A673 (cell line): ENCODE measurements around the gene GRHPR. TPM values are rescaled to one million over a fixed set of nuclear protein-coding genes. Genes with fewer than 3 reads are reported as not detected.

Source experiments
- BruUV-seq: library from RNA; stranded (reverse); fragments of 400-500 nt; replicated peaks from 2 replicates; lab custom pipeline; 2021; lab: Mats Ljungman, UMichigan
- CTCF ChIA-PET: fragments of 300-600 bp; sonication (Branson Sonifier 250); formaldehyde crosslinking; loops from one replicate; lab custom pipeline; 2022; ENCODE audit warnings: antibody characterized with exemption; lab: Charles Lee
- POLR2A ChIA-PET: fragments of 300-600 bp; sonication (Branson Sonifier 250); formaldehyde crosslinking; loops from one replicate; lab custom pipeline; 2022; ENCODE audit warnings: antibody characterized with exemption; ENCODE audit not compliant: low non-redundant PET; lab: Charles Lee
- DNase-seq: peaks from one replicate; pipeline ENCODE4 v3.0.0-alpha.2; 2015; ENCODE audit warnings: low spot score
- H3K27ac ChIP-seq: fragments of 200-600 bp; sonication (generic); 2 replicates; pipeline ENCODE4 v1.5.1; 2016; ENCODE audit warnings: mixed run types, low read depth, mild to moderate bottlenecking, mixed read lengths, antibody characterized with exemption, low read length; ENCODE audit not compliant: poor library complexity, severe bottlenecking
- H3K27me3 ChIP-seq: fragments of 200-600 bp; sonication (generic); replicated peaks from 2 replicates; pipeline ENCODE4 v1.6.1; 2017; ENCODE audit warnings: mixed run types, low read depth, mild to moderate bottlenecking, mixed read lengths, antibody characterized with exemption, low read length; ENCODE audit not compliant: insufficient read depth, poor library complexity
- H3K36me3 ChIP-seq: fragments of 200-600 bp; sonication (generic); 2 replicates; pipeline ENCODE4 v1.6.1; 2016; ENCODE audit warnings: mixed run types, mild to moderate bottlenecking, mixed read lengths, antibody characterized with exemption, low read length; ENCODE audit not compliant: insufficient read depth, poor library complexity, severe bottlenecking
- H3K4me1 ChIP-seq: fragments of 200-600 bp; sonication (generic); 2 replicates; pipeline ENCODE4 v1.6.1; 2017; ENCODE audit warnings: mixed run types, mild to moderate bottlenecking, mixed read lengths, antibody characterized with exemption, low read length; ENCODE audit not compliant: insufficient read depth, poor library complexity, severe bottlenecking
- H3K4me3 ChIP-seq: fragments of 200-600 bp; sonication (generic); 2 replicates; pipeline ENCODE4 v1.5.1; 2016; ENCODE audit warnings: low read depth, mixed run types, mild to moderate bottlenecking, mixed read lengths, low read length; ENCODE audit not compliant: poor library complexity, severe bottlenecking
- H3K9me3 ChIP-seq: fragments of 200-600 bp; sonication (generic); 2 replicates; pipeline ENCODE4 v1.6.1; 2016; ENCODE audit warnings: mixed run types, low read depth, mild to moderate bottlenecking, mixed read lengths, antibody characterized with exemption, low read length; ENCODE audit not compliant: poor library complexity, severe bottlenecking
- CTCF ChIP-seq: fragments of 300-800, 200-600 bp; sonication (generic); conservative IDR thresholded peaks from 2 replicates; pipeline ENCODE4 v1.5.1; 2017; ENCODE audit warnings: low read depth, mild to moderate bottlenecking, antibody characterized with exemption, low read length, moderate library complexity, mixed read lengths
- EZH2 ChIP-seq: fragments of 200-600 bp; sonication (generic); IDR thresholded peaks from 2 replicates; pipeline ENCODE4 v1.6.1; 2017; ENCODE audit warnings: borderline replicate concordance, low read depth, mild to moderate bottlenecking, mixed read lengths, antibody characterized with exemption, low read length; ENCODE audit not compliant: poor library complexity, severe bottlenecking
- intact Hi-C: fragments of 100-400 bp; cut with micrococcal nuclease; formaldehyde crosslinking; loops from one replicate; pipeline ENCODE4 v1.10.0; 2022; ENCODE audit not compliant: unreplicated experiment
- total RNA-seq: library from RNA; stranded (reverse); gene quantifications from 2 replicates; pipeline ENCODE4 v1.2.3, GENCODE V29; 2021

Gene GRHPR
- total RNA-seq, 1 experiment from 2014 or later: 102 TPM

GRCh38 chr9:37417252-37417803 is 5.2 kb upstream of the GRHPR start:
- ChIA-PET POLR2A (no interaction called here), CTCF (no interaction called here)
- TF ChIP-seq CTCF (no peak), EZH2 (no peak)
- Histone ChIP-seq H3K4me1 (peaks cover 11% of the 10 kb centered on the region), H3K27me3 (no peaks in the 10 kb centered on the region), H3K9me3 (no peaks in the 10 kb centered on the region), H3K36me3 (no peaks in the 10 kb centered on the region), H3K27ac (no peak overlapping the region), H3K4me3 (no peak overlapping the region)
- intact Hi-C loops: no loop called here
- no peak for DNase-seq
- no TSS peak for BruUV-seq

GRCh38 chr9:37417857-37418618 is 4.5 kb upstream of the GRHPR start:
- Histone ChIP-seq H3K27me3 (no peaks in the 10 kb centered on the region), H3K9me3 (no peaks in the 10 kb centered on the region), H3K4me1 (peaks cover 11% of the 10 kb centered on the region), H3K36me3 (no peaks in the 10 kb centered on the region), H3K27ac (no peak overlapping the region), H3K4me3 (no peak overlapping the region)
- TF ChIP-seq EZH2: no peak
- TF ChIP-seq CTCF: no peak
- no TSS peak for BruUV-seq
- ChIA-PET POLR2A (interaction anchor here (0.6 kb wide), 1 partner anchor 588 kb away, joined by 3 read pairs; no protein-coding TSS in a partner anchor), CTCF (no interaction called here)
- DNase-seq: no peak
- intact Hi-C loops: no loop called here

DNA sequence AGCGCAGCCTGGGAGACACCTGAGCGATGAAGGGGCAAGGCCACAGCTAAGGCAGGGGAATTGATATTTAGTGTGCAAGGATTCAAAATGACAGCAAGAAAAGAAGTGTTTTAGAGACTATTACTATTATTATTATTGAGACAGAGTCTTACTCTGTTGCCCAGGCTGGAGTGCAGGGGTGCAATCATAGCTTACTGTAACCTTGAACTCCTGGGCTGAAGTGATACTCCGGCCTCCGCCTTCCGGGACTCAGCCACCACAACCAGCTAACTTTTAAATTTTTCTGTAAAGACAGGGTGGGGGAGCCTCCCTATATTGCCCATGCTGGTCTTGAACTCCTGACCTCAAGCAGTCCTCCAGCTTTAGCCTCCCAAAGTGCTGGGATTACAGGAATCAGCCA is 3.3 kb upstream of the GRHPR start:
- CTCF ChIA-PET: no interaction called here
- Histone ChIP-seq H3K27me3 (no peaks in the 10 kb centered on the region), H3K27ac (no peak overlapping the region), H3K4me1 (peaks cover 20% of the 10 kb centered on the region), H3K9me3 (no peaks in the 10 kb centered on the region), H3K36me3 (no peaks in the 10 kb centered on the region), H3K4me3 (no peak overlapping the region)
- no TSS peak for BruUV-seq
- POLR2A ChIA-PET: no interaction called here
- no peak for DNase-seq
- TF ChIP-seq CTCF (no peak), EZH2 (no peak)
- intact Hi-C loops: no loop called here
